HepG2 (cell line): ENCODE results near the gene POTEF. TPM values are rescaled to one million over a fixed set of nuclear protein-coding genes. Genes with fewer than 3 reads are reported as not detected.

Source experiments
- ATAC-seq: fragments of 200-7000 bp; cut with Tn5 transposase; 3 replicates; pipeline ENCODE4 v1.9.1; 2020; ENCODE audit warnings: mild to moderate bottlenecking, moderate library complexity
- BruUV-seq: library from RNA; stranded (reverse); fragments of 400-500 nt; replicated peaks from 2 replicates; lab custom pipeline; 2021; lab: Mats Ljungman, UMichigan
- CTCF ChIA-PET: fragments of 300-600 bp; formaldehyde crosslinking; extraction: SDS; loops from one replicate; lab custom pipeline; 2021; ENCODE audit warnings: low total read pairs, inconsistent platforms, low intra/inter-chr PET ratio; lab: Yijun Ruan, JAX
- POLR2A ChIA-PET: fragments of 350-600 bp; sonication (Branson Sonifier 250); formaldehyde crosslinking; loops from one replicate; lab custom pipeline; 2020; ENCODE audit warnings: antibody characterized with exemption, inconsistent platforms; lab: Yijun Ruan, JAX
- DNase-seq: peaks from one replicate; pipeline ENCODE4 v3.0.0-alpha.2; 2015; ENCODE audit warnings: low spot score
- FAIRE-seq: peaks from 3 replicates; lab custom pipeline; 2011; peaks lifted over from hg19 to GRCh38; lab: Jason Lieb, UNC
- H2AFZ ChIP-seq: one replicate; pipeline ENCODE4 v1.6.1; 2011; ENCODE audit warnings: low read length, inconsistent platforms
- H3K27ac ChIP-seq: fragments of 300-600 bp; 3 replicates; pipeline ENCODE4 v1.8.0; 2011; ENCODE audit warnings: mixed run types, mild to moderate bottlenecking, mixed read lengths, low read length, inconsistent platforms; ENCODE audit not compliant: insufficient read depth; ENCODE audit errors: extremely low read length
- H3K27me3 ChIP-seq, 2 experiments: fragments of 200-600 bp in 1 of 2; 2 replicates in 1 of 2; 3 replicates in 1 of 2; pipeline versions ENCODE4 v1.6.0 to v1.8.0; 2011; ENCODE audit warnings: low read length in 2 of 2, mild to moderate bottlenecking in 2 of 2, moderate library complexity in 2 of 2, inconsistent platforms in 1 of 2; ENCODE audit not compliant: insufficient read depth in 2 of 2, control insufficient read depth in 1 of 2
- H3K36me3 ChIP-seq, 2 experiments: fragments of 200-600 bp in 1 of 2; replicated peaks in 1 of 2; 2 replicates in 1 of 2; 3 replicates in 1 of 2; pipeline versions ENCODE4 v1.5.1 to v1.8.0; 2011; ENCODE audit warnings: low read length in 2 of 2, inconsistent platforms in 1 of 2; ENCODE audit not compliant: insufficient read depth in 2 of 2, control insufficient read depth in 1 of 2
- H3K4me1 ChIP-seq: 2 replicates; pipeline ENCODE4 v1.5.1; 2012; ENCODE audit warnings: low read length, inconsistent platforms; ENCODE audit not compliant: insufficient read depth
- H3K4me2 ChIP-seq: 2 replicates; pipeline ENCODE4 v1.6.0; 2011; ENCODE audit warnings: low read depth, low read length, inconsistent platforms
- H3K4me3 ChIP-seq, 3 experiments: fragments of 200-600 bp in 1 of 3; sonication (generic), shearing (Covaris generic) in 1 of 3; replicated peaks in 1 of 3; 2 replicates each; pipeline ENCODE4 v1.5.1; 2011 to 2016; ENCODE audit warnings: low read length in 3 of 3, inconsistent platforms in 2 of 3, low read depth in 2 of 3, mild to moderate bottlenecking in 2 of 3, control low read depth in 1 of 3, mixed read lengths in 1 of 3; ENCODE audit not compliant: insufficient read depth in 1 of 3
- H3K79me2 ChIP-seq: one replicate; pipeline ENCODE4 v1.6.1; 2011; ENCODE audit warnings: low read length, inconsistent platforms; ENCODE audit not compliant: insufficient read depth
- H3K9ac ChIP-seq: 2 replicates; pipeline ENCODE4 v1.6.0; 2011; ENCODE audit warnings: mild to moderate bottlenecking, low read depth, low read length, inconsistent platforms; ENCODE audit not compliant: insufficient read depth
- H3K9me3 ChIP-seq: 2 replicates; pipeline ENCODE4 v1.5.1; 2012; ENCODE audit warnings: mild to moderate bottlenecking, low read length
- H4K20me1 ChIP-seq: 2 replicates; pipeline ENCODE4 v1.6.0; 2011; ENCODE audit warnings: inconsistent platforms, mild to moderate bottlenecking, low read length, moderate library complexity; ENCODE audit not compliant: insufficient read depth
- HOXD1 ChIP-seq: sonication (generic); formaldehyde crosslinking; IDR thresholded peaks from 2 replicates; pipeline ENCODE4 v1.5.0; 2020; ENCODE audit warnings: missing genetic modification reagents
- IRF2 ChIP-seq: IDR thresholded peaks from 2 replicates; pipeline ENCODE4 v1.6.1; 2018; ENCODE audit warnings: missing genetic modification reagents, missing compliant biosample characterization
- JUND ChIP-seq: sonication (generic); formaldehyde crosslinking; IDR thresholded peaks from 2 replicates; pipeline ENCODE4 v1.8.0; 2022; ENCODE audit warnings: mild to moderate bottlenecking, missing genetic modification reagents
- RAD21 ChIP-seq: fragments of 450-650 bp; formaldehyde crosslinking; IDR thresholded peaks from 2 replicates; pipeline ENCODE4 v1.5.0; 2020; ENCODE audit warnings: mild to moderate bottlenecking
- RFX1 ChIP-seq: fragments of 450-650 bp; IDR thresholded peaks from 2 replicates; pipeline ENCODE4 v1.6.1; 2017
- ZBED4 ChIP-seq: sonication (generic); formaldehyde crosslinking; IDR thresholded peaks from 2 replicates; pipeline ENCODE4 v1.4.0; 2020; ENCODE audit warnings: missing genetic modification reagents, borderline replicate concordance
- ZFAT ChIP-seq: sonication (generic); formaldehyde crosslinking; conservative IDR thresholded peaks from 2 replicates; pipeline ENCODE4 v1.8.1; 2023; ENCODE audit warnings: missing genetic modification reagents, inconsistent platforms
- ZNF121 ChIP-seq: sonication (generic); formaldehyde crosslinking; IDR thresholded peaks from 2 replicates; pipeline ENCODE4 v1.5.0; 2020; ENCODE audit warnings: mild to moderate bottlenecking, missing genetic modification reagents
- ZNF3 ChIP-seq: IDR thresholded peaks from 2 replicates; pipeline ENCODE4 v1.7.0; 2017; ENCODE audit warnings: inconsistent platforms
- ZNF644 ChIP-seq: IDR thresholded peaks from 2 replicates; pipeline ENCODE4 v1.6.1; 2016; ENCODE audit warnings: low read depth
- WGBS: methylation state at CpG from one replicate; pipeline ENCODE4 v1.1.6; 2017; ENCODE audit warnings: low lambda C conversion rate; 5-methylcytosine and 5-hydroxymethylcytosine counted together
- in situ Hi-C: cut with HindIII; loops from 2 replicates; pipeline ENCODE4 v1.10.0; 2017; ENCODE audit warnings: low pct_unique_long_range_greater_than_20kb; ENCODE audit not compliant: extremely low pct_ligation_motif_present
- intact Hi-C: fragments of 100-400 bp; cut with micrococcal nuclease; formaldehyde crosslinking; loops from one replicate; pipeline ENCODE4 v1.10.0; 2022; ENCODE audit not compliant: unreplicated experiment
- polyA plus RNA-seq, 8 experiments: library from polyadenylated mRNA; depleted of rRNA in 3 of 8; stranded (reverse) in 7 of 8; unstranded in 1 of 8; fragments of >200 nt; fragmentation: Illumina TruSeq in 4 of 8; extraction: Trizol in 4 of 8; gene quantifications; 2 replicates each; pipeline versions ENCODE4 v1.2.1 to v1.2.3, GENCODE V29; 2011 to 2016; ENCODE audit warnings: low read depth in 4 of 8, missing spikeins in 1 of 8, mixed read lengths in 1 of 8; ENCODE audit not compliant: insufficient read depth in 1 of 8
- total RNA-seq, 5 experiments: library from RNA; depleted of rRNA; stranded (reverse); fragments of >200 nt; fragmentation: Illumina TruSeq; extraction: Trizol; gene quantifications; 2 replicates each; pipeline ENCODE4 v1.2.3, GENCODE V29; 2016; ENCODE audit warnings: low read depth in 1 of 5
- TF ChIP-seq, protein P1 (sequence below): sonication (generic); formaldehyde crosslinking; IDR thresholded peaks from 2 replicates; pipeline ENCODE4 v1.4.0; 2020; ENCODE audit warnings: missing genetic modification reagents

POTEF gene
- total and polyA plus RNA-seq, 2 of the 13 experiments (the other 11 are each of a cell fraction or from before 2014, with no cell fraction given) = 1.2 to 6.0 TPM

DNA sequence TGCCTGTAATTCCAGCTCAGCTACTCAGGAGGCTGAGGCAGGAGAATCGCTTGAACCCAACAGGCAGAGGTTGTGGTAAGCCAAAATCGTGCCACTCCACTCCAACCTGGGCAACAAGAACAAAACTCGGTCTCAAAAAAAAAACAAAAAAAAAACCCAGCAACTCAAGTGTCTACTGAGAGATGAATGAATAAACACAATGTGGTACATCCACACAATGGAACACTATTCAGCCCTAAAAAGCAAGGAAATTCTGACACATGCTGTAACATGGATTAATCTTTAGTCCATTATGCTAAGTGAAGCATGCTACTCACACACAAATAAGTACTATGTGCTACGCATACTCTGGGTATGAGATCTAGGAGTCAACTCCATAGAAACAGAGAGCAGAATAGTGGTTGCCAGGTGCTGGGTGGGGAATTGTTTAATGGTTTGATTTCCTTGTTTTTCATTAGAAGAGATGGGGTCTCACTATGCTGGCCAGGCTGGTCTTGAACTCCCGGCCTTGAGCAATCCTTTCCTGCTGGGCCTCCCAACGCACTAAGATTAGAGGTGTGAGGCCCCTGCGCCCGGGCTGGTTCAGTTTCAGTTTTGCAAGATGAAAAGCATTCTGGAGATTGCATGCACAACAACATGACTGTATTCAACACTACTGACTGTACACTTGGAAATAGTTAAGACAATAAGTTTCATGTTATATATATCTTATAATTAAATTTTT, 36.4 kb upstream of the POTEF start:
- in situ Hi-C loops = no loop called here
- Histone ChIP-seq H3K27ac (no peak overlapping the region), H3K9ac (no peak overlapping the region), H3K4me1 (no peaks in the 10 kb centered on the region), H4K20me1 (no peaks in the 10 kb centered on the region), H3K27me3 (no peaks in the 10 kb centered on the region), H2AFZ (no peak overlapping the region), H3K4me3 (no peak overlapping the region), H3K79me2 (no peaks in the 10 kb centered on the region), H3K9me3 (no peaks in the 10 kb centered on the region), H3K4me2 (no peak overlapping the region), H3K36me3 (peaks cover 34 to 73% of the 10 kb centered on the region in 2 experiments)
- FAIRE-seq = no peak
- TF ChIP-seq IRF2 (CRISPR knock-in tag) = no peak
- TF ChIP-seq ZNF121 (CRISPR knock-in tag) = 0 out of 2 replicates have a peak, but pooled peaks have one; percentile 22
- POLR2A ChIA-PET = no interaction called here
- WGBS = 98% methylated on average over 8 of the region's 8 CpGs
- intact Hi-C loops = no loop called here
- CTCF ChIA-PET = no interaction called here
- DNase-seq = no peak
- no peak for ATAC-seq
- no TSS peak for BruUV-seq

- Histone ChIP-seq H3K9ac (no peak overlapping the region), H3K79me2 (no peaks in the 10 kb centered on the region), H3K27me3 (no peaks in the 10 kb centered on the region), H3K4me3 (no peak overlapping the region), H3K4me2 (no peak overlapping the region), H4K20me1 (no peaks in the 10 kb centered on the region), H3K9me3 (no peaks in the 10 kb centered on the region), H3K36me3 (peaks cover 33 to 63% of the 10 kb centered on the region in 2 experiments), H3K4me1 (no peaks in the 10 kb centered on the region), H2AFZ (no peak overlapping the region), H3K27ac (no peak overlapping the region)
- BruUV-seq = no TSS peak
- in situ Hi-C loops (no loop called here), intact Hi-C loops (no loop called here)
- FAIRE-seq (no peak), DNase-seq (no peak), ATAC-seq (no peak)
- ChIA-PET POLR2A (no interaction called here), CTCF (no interaction called here)
- WGBS = 98% methylated on average over 7 of the region's 9 CpGs
- TF ChIP-seq ZNF3 (no peak), RAD21 (no peak), ZBED4 (no peak), ZNF644 (no peak), HOXD1 (CRISPR knock-in tag) (no peak), JUND (CRISPR knock-in tag) (no peak), ZFAT (CRISPR knock-in tag) (no peak), RFX1 (no peak)
- TF ChIP-seq, protein P1, sequence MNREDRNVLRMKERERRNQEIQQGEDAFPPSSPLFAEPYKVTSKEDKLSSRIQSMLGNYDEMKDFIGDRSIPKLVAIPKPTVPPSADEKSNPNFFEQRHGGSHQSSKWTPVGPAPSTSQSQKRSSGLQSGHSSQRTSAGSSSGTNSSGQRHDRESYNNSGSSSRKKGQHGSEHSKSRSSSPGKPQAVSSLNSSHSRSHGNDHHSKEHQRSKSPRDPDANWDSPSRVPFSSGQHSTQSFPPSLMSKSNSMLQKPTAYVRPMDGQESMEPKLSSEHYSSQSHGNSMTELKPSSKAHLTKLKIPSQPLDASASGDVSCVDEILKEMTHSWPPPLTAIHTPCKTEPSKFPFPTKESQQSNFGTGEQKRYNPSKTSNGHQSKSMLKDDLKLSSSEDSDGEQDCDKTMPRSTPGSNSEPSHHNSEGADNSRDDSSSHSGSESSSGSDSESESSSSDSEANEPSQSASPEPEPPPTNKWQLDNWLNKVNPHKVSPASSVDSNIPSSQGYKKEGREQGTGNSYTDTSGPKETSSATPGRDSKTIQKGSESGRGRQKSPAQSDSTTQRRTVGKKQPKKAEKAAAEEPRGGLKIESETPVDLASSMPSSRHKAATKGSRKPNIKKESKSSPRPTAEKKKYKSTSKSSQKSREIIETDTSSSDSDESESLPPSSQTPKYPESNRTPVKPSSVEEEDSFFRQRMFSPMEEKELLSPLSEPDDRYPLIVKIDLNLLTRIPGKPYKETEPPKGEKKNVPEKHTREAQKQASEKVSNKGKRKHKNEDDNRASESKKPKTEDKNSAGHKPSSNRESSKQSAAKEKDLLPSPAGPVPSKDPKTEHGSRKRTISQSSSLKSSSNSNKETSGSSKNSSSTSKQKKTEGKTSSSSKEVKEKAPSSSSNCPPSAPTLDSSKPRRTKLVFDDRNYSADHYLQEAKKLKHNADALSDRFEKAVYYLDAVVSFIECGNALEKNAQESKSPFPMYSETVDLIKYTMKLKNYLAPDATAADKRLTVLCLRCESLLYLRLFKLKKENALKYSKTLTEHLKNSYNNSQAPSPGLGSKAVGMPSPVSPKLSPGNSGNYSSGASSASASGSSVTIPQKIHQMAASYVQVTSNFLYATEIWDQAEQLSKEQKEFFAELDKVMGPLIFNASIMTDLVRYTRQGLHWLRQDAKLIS = no peak
Measured at GRCh38 chr2:130162968-130163367, 33.9 kb upstream of the POTEF start.
